Smooth muscle cell (in vitro differentiated cells): ENCODE measurements around the gene SEC61A2. TPM values are rescaled to one million over a fixed set of nuclear protein-coding genes. Genes with fewer than 3 reads are reported as not detected.

ENCODE experiments used
- DNase-seq: peaks from one replicate; lab custom pipeline; 2025; ENCODE audit not compliant: unreplicated experiment; lab: John Stamatoyannopoulos, UW
- H2AFZ ChIP-seq: fragments of 200-600 bp; sonication (generic); 2 replicates; pipeline ENCODE4 v1.6.0; 2016; ENCODE audit warnings: antibody characterized with exemption, low read depth, mild to moderate bottlenecking
- H3F3A ChIP-seq: fragments of 200-600 bp; sonication (generic); 2 replicates; pipeline ENCODE4 v1.6.0; 2017; ENCODE audit warnings: antibody characterized with exemption, low read depth
- H3K27ac ChIP-seq: fragments of 200-600 bp; sonication (generic); 2 replicates; pipeline ENCODE4 v1.5.1; 2016; ENCODE audit warnings: low read depth, mild to moderate bottlenecking
- H3K27me3 ChIP-seq: fragments of 200-600 bp; sonication (generic); 2 replicates; pipeline ENCODE4 v1.6.1; 2016; ENCODE audit warnings: low read depth, mild to moderate bottlenecking
- H3K36me3 ChIP-seq: fragments of 200-600 bp; sonication (generic); 2 replicates; pipeline ENCODE4 v1.5.1; 2016; ENCODE audit warnings: low read depth
- H3K4me1 ChIP-seq: fragments of 200-600 bp; sonication (generic); 2 replicates; pipeline ENCODE4 v1.5.1; 2016; ENCODE audit warnings: low read depth
- H3K4me2 ChIP-seq: fragments of 200-600 bp; sonication (generic); 2 replicates; pipeline ENCODE4 v1.6.0; 2016; ENCODE audit warnings: mild to moderate bottlenecking
- H3K4me3 ChIP-seq: fragments of 200-600 bp; sonication (generic); 2 replicates; pipeline ENCODE4 v1.5.1; 2016; ENCODE audit warnings: mild to moderate bottlenecking
- H3K79me2 ChIP-seq: fragments of 200-600 bp; sonication (generic); 2 replicates; pipeline ENCODE4 v1.6.0; 2016; ENCODE audit warnings: low read depth, mild to moderate bottlenecking
- H3K9ac ChIP-seq: fragments of 200-600 bp; sonication (generic); 2 replicates; pipeline ENCODE4 v1.6.0; 2016; ENCODE audit warnings: low read depth
- H3K9me3 ChIP-seq: fragments of 200-600 bp; sonication (generic); replicated peaks from 2 replicates; pipeline ENCODE4 v1.5.1; 2016; ENCODE audit warnings: low read depth
- H4K20me1 ChIP-seq: fragments of 200-600 bp; sonication (generic); 2 replicates; pipeline ENCODE4 v1.6.0; 2016; ENCODE audit warnings: low read depth
- CTCF ChIP-seq: fragments of 200-600 bp; sonication (generic); IDR thresholded peaks from 2 replicates; pipeline ENCODE4 v1.5.1; 2017; ENCODE audit warnings: borderline replicate concordance, mild to moderate bottlenecking, antibody characterized with exemption; ENCODE audit not compliant: insufficient read depth, poor library complexity, severe bottlenecking
- WGBS: methylation state at CpG from one replicate; pipeline ENCODE4 v1.1.7; 2016; ENCODE audit warnings: low lambda C conversion rate; 5-methylcytosine and 5-hydroxymethylcytosine counted together
- polyA plus RNA-seq: library from polyadenylated mRNA; unstranded; fragments of >200 nt; fragmentation: Nextera tagmentation; extraction: Ambion mirVana; gene quantifications from 2 replicates; pipeline ENCODE4 v1.2.1, GENCODE V29; 2016
- total RNA-seq: library from RNA; depleted of rRNA; stranded (reverse); fragments of >200 nt; gene quantifications from 2 replicates; pipeline ENCODE4 v1.2.3, GENCODE V29; 2014

The SEC61A2 gene
- total and polyA plus RNA-seq, 2 experiments from 2014 or later, result 9.7 to 14.2 TPM

- Histone ChIP-seq H3K9ac (no peak overlapping the region), H3K4me1 (peaks cover 7% of the 10 kb centered on the region), H3K79me2 (peaks cover 80% of the 10 kb centered on the region), H3K27me3 (no peaks in the 10 kb centered on the region), H3K36me3 (peaks cover 11% of the 10 kb centered on the region), H3K4me3 (no peak overlapping the region), H4K20me1 (peaks cover 26% of the 10 kb centered on the region), H3K4me2 (no peak overlapping the region), H3K27ac (no peak overlapping the region), H3K9me3 (no peaks in the 10 kb centered on the region), H3F3A (no peaks in the 10 kb centered on the region), H2AFZ (no peak overlapping the region)
- 97% methylated on average over 5 of the region's 5 CpGs for WGBS
- DNase-seq, result no peak
- no peak for TF ChIP-seq CTCF
These were observed 71.4 kb downstream of the SEC61A2 start for GRCh38 chr10:12200850-12201249.

GRCh38 chr10:12201543-12201942 is 72.1 kb downstream of the SEC61A2 start:
- TF ChIP-seq CTCF, result no peak
- 88% methylated on average over 3 of the region's 3 CpGs for WGBS
- no peak for DNase-seq
- H3K79me2 ChIP-seq, result peaks cover 83% of the 10 kb centered on the region
- H3K9ac ChIP-seq, result no peak overlapping the region
- peaks cover 11% of the 10 kb centered on the region for H3K36me3 ChIP-seq
- H3K4me3 ChIP-seq, result no peak overlapping the region
- H3K27me3 ChIP-seq, result no peaks in the 10 kb centered on the region
- no peaks in the 10 kb centered on the region for H3F3A ChIP-seq
- H3K4me1 ChIP-seq, result peaks cover 7% of the 10 kb centered on the region
- peaks cover 26% of the 10 kb centered on the region for H4K20me1 ChIP-seq
- H3K9me3 ChIP-seq, result no peaks in the 10 kb centered on the region
- no peak overlapping the region for H3K27ac ChIP-seq
- no peak overlapping the region for H2AFZ ChIP-seq
- no peak overlapping the region for H3K4me2 ChIP-seq

GRCh38 chr10:12202226-12202625 is 72.7 kb downstream of the SEC61A2 start:
- Histone ChIP-seq H3F3A (no peaks in the 10 kb centered on the region), H3K4me2 (no peak overlapping the region), H3K27ac (no peak overlapping the region), H3K9ac (no peak overlapping the region), H4K20me1 (peaks cover 26% of the 10 kb centered on the region), H3K9me3 (no peaks in the 10 kb centered on the region), H3K79me2 (peaks cover 76% of the 10 kb centered on the region), H3K36me3 (peaks cover 12% of the 10 kb centered on the region), H3K27me3 (no peaks in the 10 kb centered on the region), H3K4me1 (peaks cover under 1% of the 10 kb centered on the region), H3K4me3 (no peak overlapping the region), H2AFZ (no peak overlapping the region)
- WGBS, result 92% methylated on average over 5 of the region's 5 CpGs
- no peak for DNase-seq
- no peak for TF ChIP-seq CTCF

DNA sequence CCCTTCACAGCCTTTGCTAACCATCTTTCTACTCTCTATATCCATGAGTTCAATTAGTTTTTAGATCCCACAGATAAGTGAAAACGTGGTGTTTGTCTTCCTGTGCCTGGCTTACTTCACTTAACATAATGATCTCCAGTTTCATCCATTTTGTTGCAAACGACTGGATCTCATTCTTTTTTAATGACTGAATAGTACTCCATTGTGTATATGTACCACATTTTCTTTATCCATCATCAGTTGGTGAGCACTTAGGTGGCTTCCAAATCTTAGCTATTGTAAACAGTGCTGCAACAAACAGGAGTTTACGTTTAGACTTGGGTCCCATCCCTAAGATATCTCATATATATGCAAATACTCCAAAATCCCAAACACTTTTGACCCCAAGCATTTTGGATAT is 75.6 kb downstream of the SEC61A2 start:
- Histone ChIP-seq H3F3A (no peaks in the 10 kb centered on the region), H4K20me1 (peaks cover 19% of the 10 kb centered on the region), H3K79me2 (peaks cover 52% of the 10 kb centered on the region), H3K36me3 (peaks cover 5% of the 10 kb centered on the region), H3K9me3 (no peaks in the 10 kb centered on the region), H3K4me1 (no peaks in the 10 kb centered on the region), H3K4me2 (no peak overlapping the region), H2AFZ (no peak overlapping the region), H3K27ac (no peak overlapping the region), H3K4me3 (no peak overlapping the region), H3K9ac (no peak overlapping the region), H3K27me3 (no peaks in the 10 kb centered on the region)
- no peak for DNase-seq
- TF ChIP-seq CTCF, result no peak
- WGBS, result 85% methylated on average over 3 of the region's 3 CpGs
